Osteoblast (primary cell): ENCODE measurements around the gene FFAR1. TPM values are rescaled to one million over a fixed set of nuclear protein-coding genes. Genes with fewer than 3 reads are reported as not detected.

Experiments
- DNase-seq: peaks from one replicate; pipeline ENCODE4 v3.0.0; 2011; ENCODE audit warnings: low spot score, mixed read lengths; ENCODE audit not compliant: insufficient read length; ENCODE audit errors: missing footprints
- H2AFZ ChIP-seq: 2 replicates; pipeline ENCODE4 v1.6.0; 2011; ENCODE audit warnings: mild to moderate bottlenecking, low read length
- H3K27ac ChIP-seq: 2 replicates; pipeline ENCODE4 v1.5.1; 2011; ENCODE audit warnings: mild to moderate bottlenecking, low read depth, low read length, moderate library complexity
- H3K27me3 ChIP-seq: 2 replicates; pipeline ENCODE4 v1.6.0; 2012; ENCODE audit warnings: mild to moderate bottlenecking, control low read depth, inconsistent platforms, low read length, moderate library complexity; ENCODE audit not compliant: insufficient read depth
- H3K36me3 ChIP-seq: 2 replicates; pipeline ENCODE4 v1.5.1; 2011; ENCODE audit warnings: mild to moderate bottlenecking, low read length, control low read depth, moderate library complexity; ENCODE audit not compliant: insufficient read depth
- H3K4me1 ChIP-seq: 2 replicates; pipeline ENCODE4 v1.5.1; 2011; ENCODE audit warnings: mild to moderate bottlenecking, low read length, control low read depth, moderate library complexity; ENCODE audit not compliant: insufficient read depth
- H3K4me2 ChIP-seq: 2 replicates; pipeline ENCODE4 v1.6.0; 2011; ENCODE audit warnings: mild to moderate bottlenecking, low read length; ENCODE audit not compliant: insufficient read depth
- H3K4me3 ChIP-seq: fragments of 200-600 bp; sonication (generic); 3 replicates; pipeline ENCODE4 v1.5.1; 2012; ENCODE audit warnings: mild to moderate bottlenecking, low read length, inconsistent platforms; ENCODE audit not compliant: insufficient read depth
- H3K79me2 ChIP-seq: 2 replicates; pipeline ENCODE4 v1.6.0; 2012; ENCODE audit warnings: mild to moderate bottlenecking, low read length, control low read depth, inconsistent platforms; ENCODE audit not compliant: insufficient read depth
- H3K9me3 ChIP-seq: 2 replicates; pipeline ENCODE4 v1.5.1; 2011; ENCODE audit warnings: low read depth, low read length, control low read depth
- H4K20me1 ChIP-seq: 2 replicates; pipeline ENCODE4 v1.6.0; 2012; ENCODE audit warnings: mild to moderate bottlenecking, low read length, control low read depth; ENCODE audit not compliant: insufficient read depth
- total RNA-seq: library from RNA; depleted of rRNA; stranded (reverse); fragments of >200 nt; gene quantifications from 2 replicates; pipeline ENCODE4 v1.2.3, GENCODE V29; 2012
- TF ChIP-seq, protein P1 (sequence below): IDR thresholded peaks from 2 replicates; pipeline ENCODE4 v1.5.1; 2011; ENCODE audit warnings: mild to moderate bottlenecking, low read depth, low read length, moderate library complexity; ENCODE audit errors: extremely low read depth

FFAR1 gene
- total RNA-seq, 1 donor, result not detected

DNA sequence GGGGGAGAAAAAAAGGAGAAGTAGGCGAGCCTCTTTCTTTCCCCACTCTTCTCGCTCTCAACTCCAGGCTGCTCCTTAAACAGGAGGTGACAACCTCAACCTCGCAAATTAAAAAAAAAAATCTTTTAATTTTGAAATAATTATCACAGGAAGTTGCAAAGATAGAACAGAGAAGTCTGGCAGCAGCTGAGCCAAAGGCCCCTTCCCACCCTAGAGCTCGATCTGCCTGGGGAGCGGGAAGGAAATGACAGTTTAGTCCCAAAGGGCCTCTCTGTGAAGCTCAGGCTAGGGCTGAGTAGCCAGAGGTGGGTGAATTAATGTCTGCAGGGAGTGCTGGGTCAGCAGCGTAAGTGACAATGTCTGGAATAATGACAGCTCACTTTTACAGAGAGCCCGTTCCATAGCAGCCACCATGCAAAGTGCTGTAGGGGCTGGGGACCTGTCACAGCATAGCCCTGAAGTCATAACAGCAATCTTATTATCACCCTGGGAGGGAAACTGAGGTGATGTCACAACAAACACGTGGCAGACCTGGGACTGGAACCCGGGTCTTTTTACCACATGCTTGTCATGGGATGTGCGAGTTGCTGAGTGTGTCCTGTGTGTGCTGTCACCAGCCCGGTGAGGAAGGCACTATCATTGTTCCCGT is 27.5 kb upstream of the FFAR1 start:
- H3K9me3 ChIP-seq, result no peaks in the 10 kb centered on the region
- no peaks in the 10 kb centered on the region for H4K20me1 ChIP-seq
- no peaks in the 10 kb centered on the region for H3K27me3 ChIP-seq
- H2AFZ ChIP-seq, result no peak overlapping the region
- H3K79me2 ChIP-seq, result no peaks in the 10 kb centered on the region
- peaks cover 11% of the 10 kb centered on the region for H3K4me1 ChIP-seq
- no peak for DNase-seq
- no peak overlapping the region for H3K4me2 ChIP-seq
- TF ChIP-seq, protein P1, sequence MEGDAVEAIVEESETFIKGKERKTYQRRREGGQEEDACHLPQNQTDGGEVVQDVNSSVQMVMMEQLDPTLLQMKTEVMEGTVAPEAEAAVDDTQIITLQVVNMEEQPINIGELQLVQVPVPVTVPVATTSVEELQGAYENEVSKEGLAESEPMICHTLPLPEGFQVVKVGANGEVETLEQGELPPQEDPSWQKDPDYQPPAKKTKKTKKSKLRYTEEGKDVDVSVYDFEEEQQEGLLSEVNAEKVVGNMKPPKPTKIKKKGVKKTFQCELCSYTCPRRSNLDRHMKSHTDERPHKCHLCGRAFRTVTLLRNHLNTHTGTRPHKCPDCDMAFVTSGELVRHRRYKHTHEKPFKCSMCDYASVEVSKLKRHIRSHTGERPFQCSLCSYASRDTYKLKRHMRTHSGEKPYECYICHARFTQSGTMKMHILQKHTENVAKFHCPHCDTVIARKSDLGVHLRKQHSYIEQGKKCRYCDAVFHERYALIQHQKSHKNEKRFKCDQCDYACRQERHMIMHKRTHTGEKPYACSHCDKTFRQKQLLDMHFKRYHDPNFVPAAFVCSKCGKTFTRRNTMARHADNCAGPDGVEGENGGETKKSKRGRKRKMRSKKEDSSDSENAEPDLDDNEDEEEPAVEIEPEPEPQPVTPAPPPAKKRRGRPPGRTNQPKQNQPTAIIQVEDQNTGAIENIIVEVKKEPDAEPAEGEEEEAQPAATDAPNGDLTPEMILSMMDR, result no peak
- H3K4me3 ChIP-seq, result no peak overlapping the region
- H3K27ac ChIP-seq, result no peak overlapping the region
- no peaks in the 10 kb centered on the region for H3K36me3 ChIP-seq

DNA sequence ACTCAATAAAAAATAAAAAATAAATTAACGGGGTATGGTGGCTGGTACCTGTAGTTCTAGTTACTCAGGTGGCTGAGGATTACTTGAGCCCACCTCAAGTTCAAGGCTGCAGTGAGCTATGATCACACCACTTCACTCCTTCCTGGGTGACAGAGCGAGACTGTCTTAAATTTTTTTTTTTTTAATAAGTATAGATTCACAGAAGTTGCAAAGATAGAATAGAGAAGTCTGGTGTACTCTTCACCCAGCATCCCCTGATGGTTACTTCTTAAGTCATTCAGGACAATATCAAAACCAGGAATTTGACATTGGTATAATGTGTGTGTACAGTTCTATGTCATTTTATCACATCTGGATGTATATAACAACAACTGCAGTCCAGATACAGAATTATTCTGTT is 26.4 kb upstream of the FFAR1 start:
- Histone ChIP-seq H3K4me1 (peaks cover 11% of the 10 kb centered on the region), H4K20me1 (no peaks in the 10 kb centered on the region), H3K27me3 (peaks cover 4% of the 10 kb centered on the region), H3K27ac (no peak overlapping the region), H3K4me2 (no peak overlapping the region), H3K36me3 (no peaks in the 10 kb centered on the region), H3K9me3 (no peaks in the 10 kb centered on the region), H3K79me2 (no peaks in the 10 kb centered on the region), H2AFZ (no peak overlapping the region), H3K4me3 (no peak overlapping the region)
- DNase-seq, result no peak
- TF ChIP-seq, protein P1, result no peak

DNA sequence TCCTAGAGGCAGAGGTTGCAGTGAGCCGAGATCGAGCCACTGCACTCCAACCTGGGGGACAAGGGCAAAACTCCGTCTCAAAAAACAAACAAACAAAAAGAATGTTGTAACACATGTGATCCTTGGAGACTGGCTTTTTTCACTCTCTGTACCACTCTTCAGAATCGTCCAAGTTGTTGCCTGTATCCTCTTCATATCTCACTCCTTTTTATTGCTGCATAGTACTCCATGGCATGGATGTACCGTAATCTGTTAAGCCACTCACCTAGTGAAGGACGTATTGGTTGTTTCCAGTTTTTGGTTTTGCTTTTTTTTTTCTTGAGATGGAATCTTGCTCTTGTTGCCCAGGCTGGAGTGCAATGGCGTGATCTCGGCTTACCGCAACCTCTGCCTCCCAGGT is 25.7 kb upstream of the FFAR1 start:
- Histone ChIP-seq H3K4me2 (no peak overlapping the region), H2AFZ (no peak overlapping the region), H3K9me3 (no peaks in the 10 kb centered on the region), H3K27me3 (peaks cover 10% of the 10 kb centered on the region), H3K4me1 (peaks cover 11% of the 10 kb centered on the region), H3K79me2 (no peaks in the 10 kb centered on the region), H4K20me1 (no peaks in the 10 kb centered on the region), H3K4me3 (no peak overlapping the region), H3K27ac (no peak overlapping the region), H3K36me3 (no peaks in the 10 kb centered on the region)
- DNase-seq, result no peak
- TF ChIP-seq, protein P1, result no peak

DNA sequence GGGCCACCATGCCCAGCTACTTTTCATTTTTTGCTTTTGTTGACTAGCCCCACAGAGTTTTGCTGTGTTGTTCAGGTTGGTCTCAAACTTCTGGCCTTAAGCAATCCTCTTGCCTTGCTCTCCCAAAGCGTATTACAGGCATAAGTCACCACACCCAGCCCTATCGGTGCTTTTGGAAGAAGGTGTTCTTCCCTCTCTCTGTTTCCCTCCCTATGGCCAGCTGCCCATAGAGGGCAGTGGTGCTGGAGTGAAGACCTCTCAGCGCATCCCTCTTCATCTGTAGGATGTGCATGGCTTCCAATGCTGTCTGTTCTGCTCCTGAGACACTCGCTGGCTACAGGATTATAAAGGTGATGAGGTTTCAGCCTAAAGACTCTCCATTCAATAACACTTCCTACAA is 20.1 kb upstream of the FFAR1 start:
- DNase-seq, result no peak
- no peak overlapping the region for H3K4me2 ChIP-seq
- no peaks in the 10 kb centered on the region for H3K79me2 ChIP-seq
- TF ChIP-seq, protein P1, result peak; percentile 18
- no peak overlapping the region for H2AFZ ChIP-seq
- H3K4me1 ChIP-seq, result no peaks in the 10 kb centered on the region
- H3K27ac ChIP-seq, result no peak overlapping the region
- H3K27me3 ChIP-seq, result peaks cover 22% of the 10 kb centered on the region
- no peaks in the 10 kb centered on the region for H3K9me3 ChIP-seq
- no peaks in the 10 kb centered on the region for H4K20me1 ChIP-seq
- no peak overlapping the region for H3K4me3 ChIP-seq
- no peaks in the 10 kb centered on the region for H3K36me3 ChIP-seq
